Measurements from ENCODE around the gene NPPA.

NPPA gene

DNA sequence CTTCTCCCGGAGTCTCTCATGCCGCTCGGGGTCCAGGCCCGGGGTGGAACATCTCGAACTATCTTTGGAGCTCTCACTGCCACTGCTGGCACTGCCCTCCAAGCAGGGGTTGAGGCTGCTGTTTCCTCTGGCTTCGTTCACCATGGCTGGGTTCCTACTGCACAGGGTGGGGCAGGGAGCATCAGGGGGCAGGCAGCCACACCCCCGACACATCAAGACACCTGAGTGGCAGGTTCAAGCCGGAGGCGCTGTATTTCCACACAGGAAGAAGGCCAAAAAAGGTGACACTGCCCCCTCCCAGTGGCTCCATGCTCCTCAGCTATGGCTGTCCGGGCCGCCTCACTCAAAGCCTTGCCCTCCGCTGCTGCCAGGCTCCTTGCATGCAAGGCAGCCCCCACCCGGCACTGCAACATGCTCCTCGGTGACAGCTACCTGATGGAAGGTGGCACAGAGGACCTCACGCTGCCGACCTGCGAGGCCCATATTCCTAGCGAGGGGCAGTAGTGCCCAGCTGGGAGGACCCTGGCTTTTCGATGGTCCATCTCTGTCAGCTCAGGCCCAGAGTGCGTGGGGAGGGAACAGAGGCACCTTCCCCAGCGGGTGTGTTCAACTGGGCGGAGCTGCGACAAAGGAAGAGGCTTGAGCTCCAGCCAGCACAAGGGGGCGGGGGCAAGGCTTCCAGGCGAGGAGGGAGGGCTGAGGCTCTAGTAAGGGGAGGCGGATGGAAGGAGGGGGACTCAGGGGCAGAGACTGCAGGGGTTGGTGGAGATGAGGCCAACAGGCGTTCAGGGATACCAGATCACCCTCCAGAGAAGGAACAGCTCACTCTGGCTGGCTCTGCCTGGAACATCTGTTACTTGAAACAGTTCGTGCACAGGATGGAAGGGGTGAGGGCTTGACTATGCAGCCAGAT, 44.4 kb downstream of the NPPA start:
- TF ChIP-seq, protein P1, sequence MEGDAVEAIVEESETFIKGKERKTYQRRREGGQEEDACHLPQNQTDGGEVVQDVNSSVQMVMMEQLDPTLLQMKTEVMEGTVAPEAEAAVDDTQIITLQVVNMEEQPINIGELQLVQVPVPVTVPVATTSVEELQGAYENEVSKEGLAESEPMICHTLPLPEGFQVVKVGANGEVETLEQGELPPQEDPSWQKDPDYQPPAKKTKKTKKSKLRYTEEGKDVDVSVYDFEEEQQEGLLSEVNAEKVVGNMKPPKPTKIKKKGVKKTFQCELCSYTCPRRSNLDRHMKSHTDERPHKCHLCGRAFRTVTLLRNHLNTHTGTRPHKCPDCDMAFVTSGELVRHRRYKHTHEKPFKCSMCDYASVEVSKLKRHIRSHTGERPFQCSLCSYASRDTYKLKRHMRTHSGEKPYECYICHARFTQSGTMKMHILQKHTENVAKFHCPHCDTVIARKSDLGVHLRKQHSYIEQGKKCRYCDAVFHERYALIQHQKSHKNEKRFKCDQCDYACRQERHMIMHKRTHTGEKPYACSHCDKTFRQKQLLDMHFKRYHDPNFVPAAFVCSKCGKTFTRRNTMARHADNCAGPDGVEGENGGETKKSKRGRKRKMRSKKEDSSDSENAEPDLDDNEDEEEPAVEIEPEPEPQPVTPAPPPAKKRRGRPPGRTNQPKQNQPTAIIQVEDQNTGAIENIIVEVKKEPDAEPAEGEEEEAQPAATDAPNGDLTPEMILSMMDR (IDR thresholded peaks at IDR 0.05; ENCODE audit: borderline replicate concordance, control extremely low read depth, extremely low read depth, insufficient read depth, missing control alignments): no peak
- DNase-seq (ENCODE audit: low spot score): peak; percentile 85
- in situ Hi-C loops (cut with MboI; ENCODE audit: low sequenced_read_pairs, unreplicated experiment): no loop called here

DNA sequence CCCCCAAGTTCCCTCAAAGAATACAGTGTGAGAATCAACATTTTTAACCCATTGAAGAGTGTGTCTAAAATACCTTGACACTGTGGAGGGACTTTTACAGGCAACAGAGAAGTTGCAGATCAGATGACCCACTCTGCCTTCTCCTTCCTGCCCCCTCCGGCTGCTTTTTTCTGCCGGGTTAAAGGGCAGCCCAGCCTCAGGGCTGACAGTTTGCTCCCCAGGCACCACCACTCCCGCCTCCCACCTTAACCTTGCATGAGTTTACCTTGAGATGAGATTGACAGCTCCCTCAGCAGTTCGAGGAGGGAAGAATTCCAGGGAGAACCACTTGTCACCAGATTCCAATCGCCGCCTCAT, 45.0 kb downstream of the NPPA start:
- no peak for DNase-seq (ENCODE audit: low spot score)
- TF ChIP-seq, protein P1 (IDR thresholded peaks at IDR 0.05; ENCODE audit: borderline replicate concordance, control extremely low read depth, extremely low read depth, insufficient read depth, missing control alignments): no peak
- in situ Hi-C loops (cut with MboI; ENCODE audit: low sequenced_read_pairs, unreplicated experiment): no loop called here

DNA sequence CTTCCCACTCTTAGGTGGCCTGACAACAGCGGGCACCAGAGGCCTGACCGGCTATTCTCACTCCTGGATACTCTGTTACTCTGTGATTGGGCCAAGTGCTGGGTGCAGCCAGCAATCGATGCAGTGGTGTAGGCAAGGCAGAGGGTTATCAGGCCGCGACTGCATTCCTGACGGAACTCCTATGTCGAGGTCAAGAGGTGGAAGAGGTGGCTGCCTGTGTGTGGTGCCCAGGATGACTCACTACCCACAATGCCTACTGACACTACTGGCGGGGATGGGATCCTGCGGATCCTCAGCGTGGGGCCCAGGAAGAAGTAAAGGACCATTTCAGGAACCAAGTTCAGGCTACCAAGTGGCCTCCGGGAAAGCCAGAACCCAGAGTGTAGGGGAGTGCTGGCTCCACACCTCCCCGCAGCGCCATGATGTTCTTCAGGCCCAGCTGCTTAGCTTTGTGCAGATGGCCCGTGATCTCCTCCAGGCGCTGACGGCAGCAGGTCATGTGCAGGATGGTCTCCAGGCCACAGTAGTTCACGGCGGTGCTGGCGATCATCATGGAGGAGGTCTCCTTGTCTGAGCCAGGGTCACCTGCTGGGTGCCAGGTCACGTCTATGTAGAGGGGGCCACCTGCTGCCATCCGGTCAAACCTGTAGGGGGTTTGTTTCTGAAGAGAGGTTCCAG, 46.7 kb downstream of the NPPA start:
- no peak for DNase-seq (ENCODE audit: low spot score)
- TF ChIP-seq, protein P1 (IDR thresholded peaks at IDR 0.05; ENCODE audit: borderline replicate concordance, control extremely low read depth, extremely low read depth, insufficient read depth, missing control alignments): no peak
- in situ Hi-C loops (cut with MboI; ENCODE audit: low sequenced_read_pairs, unreplicated experiment): no loop called here

DNA sequence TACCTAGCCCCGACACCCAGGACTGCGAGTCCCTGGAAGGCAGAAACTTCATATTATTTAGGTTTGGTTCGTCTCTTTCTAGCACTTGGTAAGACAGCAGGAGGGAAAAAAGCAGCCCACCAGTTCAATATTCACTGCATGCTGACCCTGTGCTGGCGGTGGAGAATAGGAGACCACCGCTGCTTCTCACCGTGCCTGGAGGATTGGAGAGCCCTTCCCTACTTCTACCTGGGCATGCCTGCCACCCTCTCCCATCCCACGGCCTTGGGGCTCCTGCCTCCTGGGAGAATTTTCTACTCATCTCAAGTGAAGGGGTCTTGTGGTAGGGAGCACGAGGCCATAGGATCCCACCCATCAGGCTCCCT, 47.2 kb downstream of the NPPA start:
- in situ Hi-C loops (cut with MboI; ENCODE audit: low sequenced_read_pairs, unreplicated experiment): no loop called here
- no peak for DNase-seq (ENCODE audit: low spot score)
- TF ChIP-seq, protein P1 (IDR thresholded peaks at IDR 0.05; ENCODE audit: borderline replicate concordance, control extremely low read depth, extremely low read depth, insufficient read depth, missing control alignments): no peak

DNA sequence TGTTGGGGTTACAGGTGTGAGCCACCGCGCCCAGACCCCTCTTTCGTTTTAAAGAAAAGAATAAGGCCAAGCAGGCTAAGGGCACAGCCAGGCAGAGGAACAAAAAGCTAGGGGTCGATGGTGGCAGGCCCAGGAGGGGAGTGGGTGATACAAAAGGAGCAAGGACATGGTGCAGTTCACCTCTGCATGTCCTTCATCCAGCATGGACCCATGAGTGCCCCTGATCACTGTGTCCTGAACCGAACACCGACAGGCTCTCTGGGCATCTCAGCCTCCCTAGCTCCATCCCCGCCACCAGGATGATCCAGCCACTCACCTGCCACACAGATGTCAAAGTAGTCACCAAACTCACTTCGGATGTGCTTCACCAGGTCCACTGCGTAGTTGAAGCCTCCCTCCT, 47.7 kb downstream of the NPPA start:
- TF ChIP-seq, protein P1 (IDR thresholded peaks at IDR 0.05; ENCODE audit: borderline replicate concordance, control extremely low read depth, extremely low read depth, insufficient read depth, missing control alignments): no peak
- DNase-seq (ENCODE audit: low spot score): no peak
- in situ Hi-C loops (cut with MboI; ENCODE audit: low sequenced_read_pairs, unreplicated experiment): no loop called here

DNA sequence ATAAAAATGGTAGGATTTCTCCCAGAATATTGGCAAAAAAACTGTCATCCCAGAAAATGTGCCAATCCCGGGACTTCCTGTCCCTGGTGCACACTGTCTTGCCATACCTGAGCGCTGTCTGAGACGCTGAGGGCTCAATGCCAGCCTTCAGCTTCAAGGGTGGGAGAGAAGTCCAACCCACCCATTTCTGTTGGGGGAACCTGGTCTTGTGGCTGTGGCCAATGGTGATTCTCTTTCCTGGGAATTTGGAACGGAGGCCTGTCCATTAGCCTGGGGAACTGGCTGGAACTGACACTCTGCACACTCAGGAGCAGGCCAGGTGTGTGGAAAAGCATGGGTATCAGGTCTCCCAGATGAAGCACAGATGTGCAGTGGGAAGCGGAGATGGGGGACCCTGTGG, 48.5 kb downstream of the NPPA start:
- in situ Hi-C loops (cut with MboI; ENCODE audit: low sequenced_read_pairs, unreplicated experiment): no loop called here
- TF ChIP-seq, protein P1 (IDR thresholded peaks at IDR 0.05; ENCODE audit: borderline replicate concordance, control extremely low read depth, extremely low read depth, insufficient read depth, missing control alignments): no peak
- no peak for DNase-seq (ENCODE audit: low spot score)

Measured in GM13976 (cell line).